NOMO-1 treated with DMSO at 0.1 percent for 48 hours (cell line): ENCODE results near the gene CRYZL1.

Experiments used
- DNase-seq: peaks from one replicate; lab custom pipeline; 2025; ENCODE audit not compliant: unreplicated experiment; lab: John Stamatoyannopoulos, UW

The CRYZL1 gene

GRCh38 chr21:33542640-33543504 lies 98.7 kb downstream of the CRYZL1 start, which contains the start of gene SON:
Gene SON (plus strand): TSS chr21:33543038. CDS start chr21:33543093, 55 bp downstream.
- peak; percentile 99 for DNase-seq

DNA sequence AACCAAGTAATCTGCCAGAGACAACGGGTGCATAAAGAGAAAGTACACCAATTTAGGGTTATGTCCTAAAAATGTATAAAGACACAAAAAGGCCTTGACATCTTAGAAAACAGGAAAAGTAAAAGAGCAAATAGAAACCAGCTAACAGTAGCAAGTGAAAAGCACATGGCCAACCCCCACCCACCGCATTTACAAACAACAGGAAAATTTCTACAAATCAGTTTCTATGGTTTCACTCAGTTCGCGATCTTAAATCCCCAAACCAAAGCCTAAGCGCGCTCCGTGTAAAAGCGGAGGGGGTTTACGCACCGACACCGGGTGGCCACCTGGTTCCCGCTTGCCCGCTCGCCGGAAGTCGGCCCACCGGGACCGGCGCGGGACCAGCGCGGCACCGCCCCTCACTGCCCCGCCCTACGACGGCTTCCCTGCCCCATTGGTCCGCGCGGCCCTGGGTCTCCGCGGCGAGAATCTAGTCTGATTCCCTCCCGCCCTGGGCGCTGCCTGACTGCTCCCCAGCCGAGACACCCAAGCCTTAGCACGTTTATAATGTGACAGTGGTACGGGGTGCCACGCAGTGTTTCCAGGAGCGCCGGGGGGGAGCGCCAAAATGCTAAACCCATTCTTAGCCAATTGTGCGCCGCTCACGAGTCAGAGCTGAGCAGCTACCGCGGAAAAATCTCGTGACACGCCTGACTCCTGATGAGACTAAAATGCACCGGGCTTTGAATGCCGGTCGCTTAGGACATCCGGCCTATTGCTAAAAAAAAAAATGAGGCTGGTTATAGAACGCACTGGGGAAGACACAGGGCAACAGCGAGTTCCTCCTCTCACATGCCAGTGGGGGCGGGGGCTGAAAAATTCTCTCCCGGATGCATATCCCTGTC lies 99.5 kb downstream of the CRYZL1 start, which contains the start of gene GART:
Gene GART (minus strand): TSS at position 362 of the 884 bp plus-strand sequence. CDS start 2,802 bp downstream, outside the sequence.
- DNase-seq: peak; percentile 74

DNA sequence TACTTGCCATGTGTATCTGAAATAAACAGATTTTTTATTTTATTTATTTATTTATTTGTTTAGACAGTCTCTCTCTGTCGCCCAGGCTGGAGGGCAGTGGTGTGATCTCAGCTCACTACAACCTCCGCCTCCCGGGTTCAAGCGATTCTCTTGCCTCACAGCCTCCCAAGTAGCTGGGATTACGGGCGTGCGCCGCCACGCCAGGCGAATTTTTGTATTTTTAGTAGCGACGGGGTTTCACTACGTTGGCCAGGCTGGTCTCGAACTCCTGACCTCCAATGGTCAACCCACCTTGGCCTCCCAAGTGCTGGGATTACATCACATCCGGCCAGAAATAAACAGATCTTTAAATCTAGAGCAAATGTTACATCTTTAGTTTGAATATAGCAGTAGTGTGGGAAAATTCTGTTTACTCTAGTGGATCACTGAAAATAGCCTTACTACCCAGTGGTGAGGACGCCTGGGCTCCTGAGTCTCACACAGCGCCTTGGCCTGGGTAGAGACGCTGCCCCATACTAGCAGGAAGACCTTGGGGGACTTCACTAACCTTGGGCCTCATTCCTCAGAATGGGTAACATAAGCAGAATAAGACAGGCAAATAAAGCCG lies 100.3 kb downstream of the CRYZL1 start:
- peak; percentile 5 for DNase-seq

DNA sequence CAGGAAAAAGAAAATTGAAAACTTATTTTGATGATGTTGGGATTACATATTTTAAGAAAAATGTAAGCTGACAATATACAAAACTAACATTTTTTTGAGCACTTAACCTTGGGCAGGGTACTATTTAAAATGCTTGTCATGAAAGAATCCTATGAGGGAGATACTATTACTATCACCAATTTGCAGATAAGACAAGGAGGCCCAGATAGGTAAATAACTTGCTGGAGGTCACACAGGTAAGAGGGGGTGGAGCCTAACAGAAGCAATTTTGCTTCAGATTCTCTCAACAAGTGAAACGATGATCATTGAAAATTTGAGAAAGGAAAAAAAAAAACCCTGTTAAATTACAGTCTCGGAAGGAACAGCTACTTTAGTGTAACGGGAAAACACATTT lies 100.8 kb downstream of the CRYZL1 start:
- no peak for DNase-seq

GRCh38 chr21:33539616-33540015 lies 101.9 kb downstream of the CRYZL1 start:
- DNase-seq: no peak
